Adipose tissue (tissue), 3 donors: ENCODE results near the gene MPDZ. TPM values are rescaled to one million over a fixed set of nuclear protein-coding genes. Genes with fewer than 3 reads are reported as not detected.

Experiments
- H3K27ac ChIP-seq: one replicate; pipeline ENCODE4 v1.5.1; 2013; ENCODE audit warnings: low read depth, low read length
- WGBS, 3 donors: extraction: QIAGEN DNeasy Blood & Tissue Kit; methylation state at CpG; one replicate each; pipeline ENCODE4 v1.1.7; 2013; 5-methylcytosine and 5-hydroxymethylcytosine counted together
- polyA plus RNA-seq, 3 donors: library from polyadenylated mRNA; stranded (reverse); fragments of 200-250 nt; gene quantifications; one replicate each; pipeline ENCODE4 v1.2.3, GENCODE V29; 2013
- donor health status: healthy with polysubstance abuse.
- donor health status: Bipolar disorder and iron deficiency.
- donor health status: healthy.

MPDZ gene
- 10 to 100 TPM in 2 of 3 donors, 1 to 10 TPM in 1; 4.0 to 37.3 (median 24.7) TPM for polyA plus RNA-seq

GRCh38 chr9:13279284-13280141, at the start of gene MPDZ:
Gene MPDZ, minus strand, starts transcription at chr9:13279692. Its CDS starts 29,377 bp downstream, at chr9:13250315.
- 4 to 7% (median 5%) methylated on average over 46 to 82 of the region's 82 CpGs for WGBS, 3 donors
- peak within 1 kb of the TSS; percentile 45 for H3K27ac ChIP-seq

GRCh38 chr9:13324988-13325387, 45.5 kb upstream of the MPDZ start:
- 79 to 87% (median 82%) methylated on average over 1 of the region's 1 CpG for WGBS, 3 donors
- H3K27ac ChIP-seq = no peak overlapping the region

- H3K27ac ChIP-seq = no peak overlapping the region
- 83 to 85% (median 84%) methylated on average over 29 of the region's 29 CpGs for WGBS, 3 donors
These were observed 43.5 kb upstream of the MPDZ start for GRCh38 chr9:13322828-13323550.

GRCh38 chr9:13318027-13318426, 38.5 kb upstream of the MPDZ start:
- 91 to 93% (median 92%) methylated on average over 4 of the region's 4 CpGs for WGBS, 3 donors

GRCh38 chr9:13296972-13297371, 17.5 kb upstream of the MPDZ start:
- 77 to 88% (median 84%) methylated on average over 1 of the region's 1 CpG for WGBS, 3 donors
- no peak overlapping the region for H3K27ac ChIP-seq

More at GRCh38 chr9:13318027-13318426, 38.5 kb upstream of the MPDZ start:
- no peak overlapping the region for H3K27ac ChIP-seq

GRCh38 chr9:13295556-13295955, 16.1 kb upstream of the MPDZ start:
- H3K27ac ChIP-seq = no peak overlapping the region
- WGBS, 3 donors = 76 to 92% (median 90%) methylated on average over 1 of the region's 1 CpG

GRCh38 chr9:13292782-13293181, 13.3 kb upstream of the MPDZ start:
- no peak overlapping the region for H3K27ac ChIP-seq
- 58 to 73% (median 72%) methylated on average over 2 of the region's 2 CpGs for WGBS, 3 donors

GRCh38 chr9:13292158-13292557, 12.7 kb upstream of the MPDZ start:
- WGBS, 3 donors = 90 to 94% (median 92%) methylated on average over 3 of the region's 3 CpGs
- no peak overlapping the region for H3K27ac ChIP-seq

- 81 to 92% (median 87%) methylated on average over 1 of the region's 1 CpG for WGBS, 3 donors
- no peak overlapping the region for H3K27ac ChIP-seq
These were observed 12.2 kb upstream of the MPDZ start for GRCh38 chr9:13291718-13292117.

- 60 to 81% (median 80%) methylated on average over 3 of the region's 3 CpGs for whole genome bisulfite sequencing, 3 donors
- H3K27ac ChIP-seq = no peak overlapping the region
These were observed 4.5 kb upstream of the MPDZ start for GRCh38 chr9:13284011-13284410.

GRCh38 chr9:13282998-13283397, 3.5 kb upstream of the MPDZ start:
- H3K27ac ChIP-seq = no peak overlapping the region

GRCh38 chr9:13281356-13282016, 2.0 kb upstream of the MPDZ start:
- 74 to 84% (median 83%) methylated on average over 5 of the region's 5 CpGs for WGBS, 3 donors
- no peak overlapping the region for H3K27ac ChIP-seq

- 1 to 2% (median 2%) methylated on average over 63 to 67 of the region's 67 CpGs for WGBS, 3 donors
These were observed 885 bp downstream of the MPDZ start for GRCh38 chr9:13278368-13279246.

GRCh38 chr9:13278023-13278367, 1.5 kb downstream of the MPDZ start:
- 32 to 36% (median 35%) methylated on average over 10 of the region's 10 CpGs for WGBS, 3 donors
- no peak overlapping the region for H3K27ac ChIP-seq

More at GRCh38 chr9:13278368-13279246, 885 bp downstream of the MPDZ start:
- peak overlapping the region; percentile 45 for H3K27ac ChIP-seq

- no peak overlapping the region for H3K27ac ChIP-seq
- 41 to 63% (median 44%) methylated on average over 4 of the region's 4 CpGs for WGBS, 3 donors
These were observed 4.4 kb downstream of the MPDZ start for GRCh38 chr9:13274886-13275641.

- no peak overlapping the region for H3K27ac ChIP-seq
- 82 to 89% (median 89%) methylated on average over 1 of the region's 1 CpG for WGBS, 3 donors
These were observed 8.8 kb downstream of the MPDZ start for GRCh38 chr9:13270734-13271133.

GRCh38 chr9:13269589-13270452, 9.7 kb downstream of the MPDZ start:
- 65 to 78% (median 69%) methylated on average over 6 of the region's 6 CpGs for WGBS, 3 donors
- no peak overlapping the region for H3K27ac ChIP-seq
